Activated T-cell treated with anti-CD3 and anti-CD28 coated beads, Interleukin-2, amount 50 U/mL, for 1 hour (primary cell): ENCODE results near the gene SYMPK.
A peak's percentile ranks its signal among the peaks of the same experiment; 100 is the strongest.

ENCODE experiments used
- DNase-seq: peaks from one replicate; pipeline ENCODE4 v3.0.0-alpha.2; 2020

SYMPK gene

GRCh38 chr19:45824531-45825262 lies 38.2 kb downstream of the SYMPK start:
- no peak for DNase-seq

- no peak for DNase-seq
Measured at GRCh38 chr19:45824041-45824471, 38.9 kb downstream of the SYMPK start.

- no peak for DNase-seq
Measured at GRCh38 chr19:45823182-45823581, 39.8 kb downstream of the SYMPK start.

- no peak for DNase-seq
Measured at GRCh38 chr19:45822716-45823115, 40.2 kb downstream of the SYMPK start.

- no peak for DNase-seq
Measured at GRCh38 chr19:45821570-45821969, 41.4 kb downstream of the SYMPK start.

- DNase-seq = no peak
Measured at GRCh38 chr19:45821103-45821521, 41.8 kb downstream of the SYMPK start.

GRCh38 chr19:45820413-45821102 lies 42.4 kb downstream of the SYMPK start:
- DNase-seq = no peak

GRCh38 chr19:45819769-45820168 lies 43.2 kb downstream of the SYMPK start:
- no peak for DNase-seq

GRCh38 chr19:45817725-45818301 lies 45.1 kb downstream of the SYMPK start:
- DNase-seq = no peak

GRCh38 chr19:45817010-45817724 lies 45.8 kb downstream of the SYMPK start:
- DNase-seq = peak; percentile 96

- no peak for DNase-seq
Measured at GRCh38 chr19:45816236-45817009, 46.5 kb downstream of the SYMPK start.

- DNase-seq = no peak
Measured at GRCh38 chr19:45815481-45816216, 47.3 kb downstream of the SYMPK start.

GRCh38 chr19:45814851-45815480 lies 48.0 kb downstream of the SYMPK start, which contains the start of gene RSPH6A:
RSPH6A (minus strand) TSS chr19:45815308; CDS start chr19:45815176, 132 bp downstream.
- DNase-seq = no peak

GRCh38 chr19:45814166-45814780 lies 48.7 kb downstream of the SYMPK start:
- DNase-seq = no peak

GRCh38 chr19:45812297-45812696 lies 50.6 kb downstream of the SYMPK start:
- DNase-seq = no peak

GRCh38 chr19:45809643-45810159 lies 53.2 kb downstream of the SYMPK start:
- DNase-seq = no peak

- DNase-seq = no peak
Measured at GRCh38 chr19:45805719-45806118, 57.2 kb downstream of the SYMPK start.

GRCh38 chr19:45804959-45805230 lies 58.1 kb downstream of the SYMPK start:
- DNase-seq = no peak

GRCh38 chr19:45804140-45804958 lies 58.6 kb downstream of the SYMPK start:
- DNase-seq = no peak
